Right renal cortex interstitium (tissue), 3 donors: ENCODE results near the gene VARS2. TPM values are rescaled to one million over a fixed set of nuclear protein-coding genes. Genes with fewer than 3 reads are reported as not detected.
"Not testable (repeated sequence)": the region's sequence is repeated elsewhere in the genome, so short reads cannot be mapped to it uniquely, and the experiment has no call there.

Experiments used
- DNase-seq, 3 donors: peaks; one replicate each; pipeline ENCODE4 v3.0.0-alpha.2; 2013; ENCODE audit warnings: low read depth in 3 of 3, low spot score in 2 of 3
- polyA plus RNA-seq, 3 donors: library from polyadenylated mRNA; unstranded; fragments of 120-200 nt; gene quantifications; one replicate each; pipeline ENCODE4 v1.2.1, GENCODE V29; 2013; ENCODE audit not compliant: insufficient read length in 3 of 3

Gene VARS2
- polyA plus RNA-seq, 3 donors = 25.6 to 35.0 (median 30.1) TPM

GRCh38 chr6:30895343-30895742 lies 18.7 kb upstream of the VARS2 start:
- DNase-seq = no peak

GRCh38 chr6:30896541-30896940 lies 17.5 kb upstream of the VARS2 start:
- no peak for DNase-seq

GRCh38 chr6:30897882-30898281 lies 16.2 kb upstream of the VARS2 start:
- no peak for DNase-seq

GRCh38 chr6:30898750-30899360 lies 15.2 kb upstream of the VARS2 start:
- no peak for DNase-seq

GRCh38 chr6:30900863-30901417 lies 13.1 kb upstream of the VARS2 start:
- no peak for DNase-seq

GRCh38 chr6:30901436-30901835 lies 12.6 kb upstream of the VARS2 start:
- no peak for DNase-seq

- DNase-seq = not testable (repeated sequence)
These were observed 11.8 kb upstream of the VARS2 start for GRCh38 chr6:30902196-30902595.

GRCh38 chr6:30902709-30903108 lies 11.3 kb upstream of the VARS2 start:
- no peak for DNase-seq

GRCh38 chr6:30903236-30903635 lies 10.8 kb upstream of the VARS2 start:
- DNase-seq = no peak

GRCh38 chr6:30907290-30907757 lies 6.7 kb upstream of the VARS2 start:
- DNase-seq = peak in 1 of 3 donors; percentile 3

- DNase-seq = peak in 2 of 3 donors; percentile 83 to 98
These were observed 6.1 kb upstream of the VARS2 start, which contains the start of gene GTF2H4 for GRCh38 chr6:30907758-30908591. Gene GTF2H4 (plus strand): TSS chr6:30908207.

- no peak for DNase-seq
These were observed 5.3 kb upstream of the VARS2 start for GRCh38 chr6:30908700-30909099.

- not testable (repeated sequence) for DNase-seq
These were observed 3.6 kb upstream of the VARS2 start for GRCh38 chr6:30910473-30910872.

GRCh38 chr6:30912746-30913520 lies 1.1 kb upstream of the VARS2 start:
- DNase-seq = no peak

GRCh38 chr6:30913721-30914075 lies 340 bp upstream of the VARS2 start:
- DNase-seq = no peak

GRCh38 chr6:30914854-30915590 lies 984 bp downstream of the VARS2 start:
- no peak for DNase-seq

- peak in 2 of 3 donors; percentile 53 to 71 for DNase-seq
These were observed 1.5 kb downstream of the VARS2 start for GRCh38 chr6:30915591-30915946.

- no peak for DNase-seq
These were observed 3.0 kb downstream of the VARS2 start for GRCh38 chr6:30917041-30917440.

- no peak for DNase-seq
These were observed 3.4 kb downstream of the VARS2 start for GRCh38 chr6:30917487-30917886.

GRCh38 chr6:30918670-30919069 lies 4.6 kb downstream of the VARS2 start:
- DNase-seq = no peak
